Limb (tissue), 2 donors: ENCODE data around the gene ELAVL4.

ENCODE experiments used
- DNase-seq, 2 donors: peaks; one replicate each; pipeline ENCODE4 v3.0.0-alpha.2; 2016; ENCODE audit errors: extremely low spot score in 2 of 2

The ELAVL4 gene

DNA sequence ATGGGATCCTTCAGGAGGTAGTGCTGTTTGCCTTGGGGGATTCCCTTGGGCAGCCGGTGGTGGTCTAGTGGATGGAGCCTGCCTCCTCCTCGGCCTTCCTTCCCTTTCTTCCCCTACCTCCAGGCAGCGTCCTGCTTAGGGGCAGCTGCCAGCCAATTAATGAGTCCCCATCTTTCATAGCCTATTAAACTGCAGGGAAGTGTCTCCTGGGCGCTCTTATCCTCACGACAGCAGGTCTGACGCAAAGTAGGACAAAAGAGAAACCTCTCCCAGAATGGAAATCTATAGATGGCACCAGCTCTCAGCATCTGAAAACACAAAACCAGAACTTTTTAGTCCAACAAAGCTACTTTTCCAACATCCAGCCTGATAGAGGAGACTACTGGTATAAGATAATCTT lies 69.3 kb downstream of the ELAVL4 start:
- DNase-seq: no peak

- no peak for DNase-seq
Measured at GRCh38 chr1:50179639-50180038, 70.9 kb downstream of the ELAVL4 start.

GRCh38 chr1:50180367-50180766 lies 71.6 kb downstream of the ELAVL4 start:
- DNase-seq: no peak

DNA sequence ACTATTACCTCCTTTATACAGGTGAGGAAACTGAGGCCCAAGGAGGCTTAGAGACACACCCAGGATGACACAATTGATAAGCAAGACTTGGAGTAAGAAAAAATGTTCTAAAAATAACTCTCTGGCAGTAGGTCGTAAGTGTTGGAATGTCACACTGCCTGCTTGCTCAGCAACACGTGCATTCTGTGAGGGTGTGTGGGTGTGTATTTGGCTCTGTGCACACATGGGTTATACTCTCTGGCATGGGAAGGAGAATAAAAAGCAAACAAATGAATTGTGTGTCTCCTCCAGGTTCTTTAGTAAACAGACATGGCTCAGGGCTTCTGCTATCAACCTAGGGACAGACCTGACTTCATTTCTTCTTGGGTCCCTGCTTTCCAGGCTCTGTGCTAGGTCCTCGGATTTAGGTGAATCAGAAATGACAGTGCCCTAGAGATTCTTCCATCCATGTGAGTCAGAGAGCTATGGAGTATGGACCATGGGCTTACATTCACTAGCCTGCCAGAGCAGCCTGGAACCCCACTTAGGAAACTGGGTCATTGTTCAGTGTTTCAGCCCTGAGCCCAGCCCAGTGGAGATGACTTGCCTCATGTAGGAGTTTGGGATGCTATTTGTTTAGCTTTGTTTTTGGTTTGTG lies 72.4 kb downstream of the ELAVL4 start:
- DNase-seq: no peak

GRCh38 chr1:50183378-50184133 lies 74.8 kb downstream of the ELAVL4 start:
- no peak for DNase-seq

DNA sequence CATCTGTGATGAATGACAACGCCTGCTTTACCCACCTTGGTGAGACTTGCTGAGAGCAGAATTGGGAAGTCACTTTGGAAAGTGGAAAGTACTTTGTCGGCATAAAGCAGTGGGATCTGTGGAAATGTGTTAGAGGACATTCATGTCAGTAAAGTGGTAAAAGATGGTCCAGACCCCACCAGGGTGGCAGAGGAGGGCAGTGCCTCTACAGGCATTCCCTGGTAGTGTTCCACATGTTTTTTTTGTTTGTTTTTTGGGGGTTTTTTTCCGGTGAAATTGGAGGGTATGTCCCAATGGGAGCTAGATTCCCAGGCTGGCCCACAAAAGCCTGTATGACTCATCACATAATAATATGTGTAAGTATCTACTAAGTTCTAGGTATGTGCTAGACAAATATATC lies 80.6 kb downstream of the ELAVL4 start:
- no peak for DNase-seq

GRCh38 chr1:50193002-50193401 lies 84.3 kb downstream of the ELAVL4 start:
- no peak for DNase-seq

DNA sequence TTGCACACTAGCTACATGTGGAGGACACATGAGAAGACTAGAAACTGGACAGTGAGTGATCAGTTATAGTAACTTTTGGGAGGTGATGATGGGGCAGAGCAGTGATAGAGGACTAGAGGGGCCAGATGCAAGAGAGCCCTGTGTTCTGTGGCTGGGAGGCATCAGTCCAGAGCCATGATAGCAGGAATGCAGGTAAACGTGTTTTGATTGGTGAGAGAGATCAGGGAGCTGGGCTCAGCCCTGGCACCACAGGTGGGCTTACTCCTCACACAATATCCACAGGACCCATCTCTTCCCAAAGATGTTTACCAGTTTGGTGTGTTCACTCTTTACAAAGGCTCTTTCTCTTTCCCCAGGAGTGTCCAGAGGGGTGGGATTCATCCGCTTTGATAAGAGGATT lies 86.5 kb downstream of the ELAVL4 start:
- no peak for DNase-seq

DNA sequence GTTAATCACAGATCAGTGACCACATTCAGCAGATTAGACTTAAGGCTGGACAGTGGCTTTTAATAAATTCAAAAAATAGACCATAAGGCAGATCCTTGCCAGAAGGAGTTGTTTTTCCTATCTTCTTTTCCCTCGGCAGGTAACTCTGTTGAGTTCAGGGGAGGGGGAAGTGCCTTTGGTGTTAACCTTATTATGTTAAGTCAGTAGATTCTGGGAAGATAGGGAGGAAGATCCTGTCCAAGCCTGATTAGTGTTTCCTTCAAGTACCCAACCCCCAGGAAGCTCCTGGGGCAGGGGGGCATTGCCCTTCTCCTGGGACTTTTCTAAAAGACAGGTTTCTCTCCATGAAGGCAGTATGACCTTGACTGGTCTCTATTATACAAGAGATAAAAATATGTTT lies 87.4 kb downstream of the ELAVL4 start:
- no peak for DNase-seq

DNA sequence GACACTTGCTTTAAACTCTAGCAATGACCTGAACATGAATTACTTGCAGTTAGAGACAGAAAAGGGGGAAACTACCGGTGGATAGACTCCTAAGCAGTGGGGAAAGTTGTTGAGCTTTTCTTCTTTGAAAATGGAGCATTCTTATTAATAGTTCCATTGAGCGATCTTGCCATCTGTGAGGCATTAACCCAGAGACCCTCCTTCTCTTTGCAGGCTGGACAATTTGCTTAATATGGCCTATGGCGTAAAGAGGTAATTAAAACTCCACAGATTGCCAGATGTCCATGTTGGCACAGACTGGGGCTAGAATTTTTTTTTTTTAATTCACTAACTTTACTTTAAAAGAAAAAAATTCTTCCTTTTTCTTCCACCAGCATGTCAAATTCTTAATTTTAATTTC lies 88.5 kb downstream of the ELAVL4 start:
- no peak for DNase-seq

DNA sequence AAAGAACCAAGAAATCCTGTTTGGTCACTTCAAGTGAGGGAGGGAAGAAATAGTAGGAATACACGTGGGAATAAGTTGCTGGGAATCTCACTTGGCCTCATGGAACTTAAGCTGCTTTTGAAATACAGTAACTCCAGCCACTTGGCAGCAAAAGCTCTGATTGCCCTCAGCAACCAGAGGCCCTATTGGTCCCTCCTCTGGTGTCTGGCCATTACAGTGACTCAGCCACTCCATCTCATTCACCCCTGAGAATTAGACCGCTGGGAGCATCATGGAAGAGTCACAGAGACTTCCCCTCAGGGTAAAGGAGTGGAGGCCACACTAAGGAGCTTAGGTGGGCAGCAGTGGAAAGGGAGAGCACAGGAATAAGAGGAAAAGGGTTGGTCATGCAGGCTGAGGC lies 99.6 kb downstream of the ELAVL4 start:
- DNase-seq: no peak

DNA sequence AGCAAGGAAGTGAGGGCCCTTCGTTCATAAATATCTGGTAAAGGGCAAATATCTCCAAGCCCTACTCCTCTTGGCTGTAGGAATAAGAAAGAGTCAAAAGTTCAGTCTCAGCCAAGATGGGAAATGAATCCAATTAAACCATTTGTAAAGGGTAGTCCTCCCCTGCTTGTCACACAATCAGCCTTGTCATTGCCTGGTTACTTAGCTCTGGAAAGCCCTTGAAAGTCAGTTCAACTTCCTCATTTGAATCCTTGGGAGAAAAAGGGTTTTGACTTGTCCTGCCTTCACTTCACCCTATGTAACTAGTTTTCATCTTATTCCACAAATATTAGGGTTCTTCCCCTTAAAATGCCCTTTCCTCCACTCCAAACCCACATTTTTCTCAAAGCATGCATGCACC lies 100.0 kb downstream of the ELAVL4 start:
- DNase-seq: no peak

GRCh38 chr1:50209749-50210148 lies 101.0 kb downstream of the ELAVL4 start:
- no peak for DNase-seq

- DNase-seq: no peak
Measured at GRCh38 chr1:50213505-50213904, 104.8 kb downstream of the ELAVL4 start.

DNA sequence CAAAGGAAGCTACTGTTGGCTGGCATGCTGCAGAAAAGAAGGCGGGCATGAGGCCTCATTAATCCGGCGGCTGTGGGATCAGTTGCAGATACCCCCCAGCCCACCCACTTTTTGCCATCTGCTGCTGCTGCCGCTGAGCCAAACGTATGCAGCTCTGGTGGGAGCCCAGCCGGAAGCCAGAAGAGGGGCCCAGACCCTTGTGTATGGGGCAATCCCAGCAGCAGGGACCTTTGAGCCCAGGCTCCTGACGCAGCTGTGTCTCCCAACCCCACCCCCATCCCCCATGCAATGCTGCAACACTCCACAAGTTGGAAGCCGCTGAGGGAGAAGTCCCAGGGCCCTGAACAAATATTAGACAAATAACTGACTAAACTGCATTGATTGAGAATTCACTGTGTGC lies 106.0 kb downstream of the ELAVL4 start:
- no peak for DNase-seq

GRCh38 chr1:50218344-50219120 lies 109.8 kb downstream of the ELAVL4 start:
- no peak for DNase-seq

GRCh38 chr1:50228871-50229384 lies 120.2 kb downstream of the ELAVL4 start:
- no peak for DNase-seq

GRCh38 chr1:50231209-50231608 lies 122.5 kb downstream of the ELAVL4 start:
- no peak for DNase-seq

- DNase-seq: no peak
Measured at GRCh38 chr1:50232336-50232735, 123.6 kb downstream of the ELAVL4 start.

GRCh38 chr1:50236656-50237055 lies 127.9 kb downstream of the ELAVL4 start:
- DNase-seq: no peak

DNA sequence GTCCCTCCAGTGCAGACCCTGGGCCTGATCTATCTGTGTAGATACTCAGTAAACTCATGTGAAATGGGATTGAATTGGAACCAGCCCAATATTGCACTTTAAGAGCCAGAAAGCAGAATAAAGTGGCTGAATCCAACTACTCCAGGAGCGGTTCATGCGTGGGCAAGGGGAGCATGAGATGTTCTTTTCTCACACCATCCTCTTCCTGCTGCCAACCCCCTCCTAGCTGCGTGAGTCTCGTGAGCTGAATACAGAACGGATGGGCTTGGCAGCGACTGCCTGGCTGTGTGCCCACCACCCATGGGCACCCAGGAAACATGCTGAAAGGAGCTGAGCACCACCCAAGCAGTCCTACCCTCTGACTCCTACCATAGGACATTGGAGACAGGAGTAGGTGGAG lies 128.3 kb downstream of the ELAVL4 start:
- DNase-seq: no peak

- no peak for DNase-seq
Measured at GRCh38 chr1:50243939-50244338, 135.2 kb downstream of the ELAVL4 start.
